ENCODE measurements around the gene DNAAF9. TPM values are rescaled to one million over a fixed set of nuclear protein-coding genes. Genes with fewer than 3 reads are reported as not detected.

DNAAF9 gene
- total and polyA plus RNA-seq, 2 donors (not counting 3 experiments of a cell fraction or from before 2014, with no cell fraction given): 7.6 to 20.9 TPM

- Histone ChIP-seq H3K4me1 (ENCODE audit: control insufficient read depth, extremely low read depth, insufficient read depth, low read length) (no peaks in the 10 kb centered on the region), H3K9me3 (replicated peaks; ENCODE audit: control insufficient read depth, insufficient read depth, low read length) (no peaks in the 10 kb centered on the region), H3K4me2 (ENCODE audit: insufficient read depth, low read length) (no peak overlapping the region), H4K20me1 (replicated peaks; ENCODE audit: control insufficient read depth, extremely low read depth, insufficient read depth, low read length) (no peaks in the 10 kb centered on the region), H3K36me3 (ENCODE audit: control insufficient read depth in 2 of 2, extremely low read depth in 1 of 2, insufficient read depth in 2 of 2, low read length in 2 of 2) (no peaks in the 10 kb centered on the region), H3K79me2 (ENCODE audit: control insufficient read depth, insufficient read depth, low read length) (no peaks in the 10 kb centered on the region), H3K27ac (ENCODE audit: insufficient read depth, low read depth, low read length) (no peak overlapping the region), H3K9me1 (replicated peaks; ENCODE audit: control insufficient read depth, extremely low read depth, insufficient read depth, low read length) (no peaks in the 10 kb centered on the region), H3K27me3 (ENCODE audit: control insufficient read depth in 2 of 2, insufficient read depth in 2 of 2, low read length in 2 of 2) (peaks cover 0 to 3% of the 10 kb centered on the region in 2 experiments), H2AFZ (ENCODE audit: low read depth, low read length) (no peak overlapping the region), H3K4me3 (replicated peaks in 1 of 3; ENCODE audit: insufficient read depth in 1 of 3, low read depth in 1 of 3, low read length in 3 of 3) (no peak overlapping the region), H3K9ac (replicated peaks; ENCODE audit: extremely low read depth, insufficient read depth, low read length) (no peak overlapping the region)
- DNase-seq (ENCODE audit: low read depth, low spot score) (no peak), FAIRE-seq (no peak)
- BruUV-seq (replicated peaks): no TSS peak
- ChIA-PET CTCF (no interaction called here), POLR2A (no interaction called here)
- TF ChIP-seq CTCF (IDR thresholded peaks at IDR 0.05; ENCODE audit: extremely low read depth in 1 of 2, insufficient read depth in 1 of 2, low read depth in 1 of 2, low read length in 2 of 2) (no peak), MYC (IDR thresholded peaks at IDR 0.05; ENCODE audit: low read depth, low read length) (no peak), POLR2A (IDR thresholded peaks at IDR 0.05; ENCODE audit: low read depth, low read length) (no peak), GATA2 (IDR thresholded peaks at IDR 0.05; ENCODE audit: insufficient read depth, insufficient read length, low read depth, low read length) (no peak), MAX (IDR thresholded peaks at IDR 0.05; ENCODE audit: insufficient read depth, insufficient read length) (no peak), FOS (IDR thresholded peaks at IDR 0.05; ENCODE audit: borderline replicate concordance, insufficient read depth, low read length) (no peak), EZH2 (IDR thresholded peaks at IDR 0.05; ENCODE audit: borderline replicate concordance, low read depth, low read length, severe bottlenecking) (no peak), POLR2AphosphoS5 (IDR thresholded peaks at IDR 0.05; ENCODE audit: insufficient read depth, low read depth, low read length) (no peak)
- intact Hi-C loops (cut with micrococcal nuclease) (no loop called here), dilution Hi-C loops (cut with MboI; ENCODE audit: extremely low pct_ligation_motif_present, low sequenced_read_pairs) (no loop called here)
These were observed 26.3 kb upstream of the DNAAF9 start for GRCh38 chr20:3433744-3434143.

Data from endothelial cell of umbilical vein (primary cell).